Activated CD8-positive, alpha-beta memory T cell treated with anti-CD3 and anti-CD28 coated beads for 24 hours (primary cell): Measurements from ENCODE around the gene ANO9.

ENCODE experiments used
- DNase-seq: peaks from one replicate; pipeline ENCODE4 v3.0.0-alpha.2; 2020

ANO9 gene

DNA sequence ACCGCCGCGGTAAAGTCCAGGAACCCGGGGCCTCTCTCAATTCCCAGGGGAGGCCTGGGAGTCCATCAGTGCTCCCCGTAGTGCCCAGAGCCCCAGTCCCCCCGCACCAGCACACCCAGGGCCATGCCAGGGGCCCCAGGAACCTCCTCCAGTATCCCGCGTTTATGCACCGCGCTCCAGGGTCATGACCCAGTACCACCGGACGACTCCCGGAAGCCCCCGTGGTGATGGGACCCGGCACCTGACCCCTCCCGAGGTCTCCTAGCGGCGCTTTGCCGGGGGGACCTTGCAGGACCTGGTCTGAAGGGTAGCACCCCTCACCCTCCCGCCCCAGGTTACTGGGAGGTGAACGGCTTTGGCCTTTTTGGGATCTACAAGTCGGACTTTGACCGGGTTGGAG is 61.3 kb downstream of the ANO9 start:
- no peak for DNase-seq

DNA sequence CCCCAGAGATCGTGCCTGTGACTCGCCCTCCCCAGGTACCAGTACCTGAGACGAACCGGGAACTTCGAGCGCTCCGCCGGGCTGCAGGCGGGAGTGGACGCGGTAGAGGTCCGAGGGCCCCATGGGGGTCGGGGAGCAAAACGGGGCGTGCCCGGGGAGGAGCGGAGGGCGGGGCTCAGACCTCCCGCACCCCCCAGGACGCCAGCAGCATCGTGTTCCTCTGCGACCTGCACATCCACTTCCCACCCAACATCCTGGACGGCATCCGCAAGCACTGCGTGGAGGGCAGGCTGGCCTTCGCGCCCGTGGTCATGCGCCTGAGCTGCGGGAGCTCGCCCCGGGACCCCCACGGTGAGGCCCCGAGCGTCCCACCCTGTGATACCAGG is 61.7 kb downstream of the ANO9 start:
- no peak for DNase-seq

- no peak for DNase-seq
Observed at GRCh38 chr11:379205-380094, 62.4 kb downstream of the ANO9 start.

DNA sequence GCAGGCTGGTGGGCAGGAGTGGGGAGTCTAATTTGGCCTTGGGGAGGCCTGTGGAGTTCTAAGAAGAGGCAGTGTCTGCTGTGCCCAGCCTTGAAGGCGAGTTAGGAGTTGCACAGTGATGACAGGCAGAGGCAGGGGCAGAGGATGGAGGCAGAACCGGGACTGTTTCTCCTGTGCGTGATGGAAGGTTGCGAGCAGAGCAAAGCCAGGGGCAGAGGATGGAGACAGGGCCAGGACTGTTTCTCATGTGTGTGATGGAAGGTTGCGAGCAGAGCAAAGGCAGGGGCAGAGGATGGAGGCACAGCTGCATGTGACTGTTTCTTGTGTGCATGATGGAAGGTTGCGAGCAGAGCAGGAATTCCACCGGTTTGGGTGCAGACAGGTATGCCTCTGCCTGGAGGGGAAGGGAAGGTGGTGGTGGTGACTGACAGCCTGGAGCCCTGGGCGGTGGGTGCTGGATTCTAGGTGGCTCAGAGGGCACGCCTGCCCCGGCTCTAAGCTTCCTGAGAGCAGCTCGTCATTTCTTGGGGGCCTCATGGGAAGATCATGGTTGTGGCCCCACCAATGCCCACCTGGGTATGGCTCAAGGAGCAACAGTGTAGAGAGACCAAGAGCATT is 63.8 kb downstream of the ANO9 start:
- DNase-seq, result no peak

- no peak for DNase-seq
Observed at GRCh38 chr11:377174-377865, 64.5 kb downstream of the ANO9 start.

DNA sequence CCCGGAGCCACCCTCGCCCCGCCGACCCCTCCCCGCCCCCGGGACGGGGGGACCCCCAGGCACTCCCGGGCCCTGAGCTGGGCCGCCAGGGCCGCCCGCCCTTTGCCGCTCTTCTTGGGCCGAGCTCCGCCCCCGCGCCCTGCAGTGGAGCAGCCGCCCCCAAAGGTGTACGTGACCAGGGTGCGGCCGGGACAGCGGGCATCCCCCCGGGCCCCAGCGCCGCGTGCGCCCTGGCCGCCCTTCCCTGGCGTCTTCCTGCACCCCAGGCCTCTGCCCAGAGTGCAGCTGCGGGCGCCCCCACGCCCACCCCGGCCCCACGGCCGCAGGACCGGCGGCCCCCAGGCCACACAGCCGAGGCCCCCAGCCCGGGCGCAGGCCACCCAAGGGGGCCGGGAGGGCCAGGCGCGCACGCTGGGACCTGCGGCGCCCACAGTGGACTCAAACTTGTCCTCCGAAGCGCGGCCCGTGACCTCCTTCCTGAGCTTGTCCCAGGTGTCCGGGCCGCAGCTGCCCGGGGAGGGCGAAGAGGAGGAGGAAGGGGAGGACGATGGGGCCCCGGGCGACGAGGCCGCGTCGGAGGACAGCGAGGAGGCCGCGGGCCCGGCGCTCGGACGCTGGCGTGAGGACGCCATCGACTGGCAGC is 65.2 kb downstream of the ANO9 start:
- DNase-seq, result no peak

DNA sequence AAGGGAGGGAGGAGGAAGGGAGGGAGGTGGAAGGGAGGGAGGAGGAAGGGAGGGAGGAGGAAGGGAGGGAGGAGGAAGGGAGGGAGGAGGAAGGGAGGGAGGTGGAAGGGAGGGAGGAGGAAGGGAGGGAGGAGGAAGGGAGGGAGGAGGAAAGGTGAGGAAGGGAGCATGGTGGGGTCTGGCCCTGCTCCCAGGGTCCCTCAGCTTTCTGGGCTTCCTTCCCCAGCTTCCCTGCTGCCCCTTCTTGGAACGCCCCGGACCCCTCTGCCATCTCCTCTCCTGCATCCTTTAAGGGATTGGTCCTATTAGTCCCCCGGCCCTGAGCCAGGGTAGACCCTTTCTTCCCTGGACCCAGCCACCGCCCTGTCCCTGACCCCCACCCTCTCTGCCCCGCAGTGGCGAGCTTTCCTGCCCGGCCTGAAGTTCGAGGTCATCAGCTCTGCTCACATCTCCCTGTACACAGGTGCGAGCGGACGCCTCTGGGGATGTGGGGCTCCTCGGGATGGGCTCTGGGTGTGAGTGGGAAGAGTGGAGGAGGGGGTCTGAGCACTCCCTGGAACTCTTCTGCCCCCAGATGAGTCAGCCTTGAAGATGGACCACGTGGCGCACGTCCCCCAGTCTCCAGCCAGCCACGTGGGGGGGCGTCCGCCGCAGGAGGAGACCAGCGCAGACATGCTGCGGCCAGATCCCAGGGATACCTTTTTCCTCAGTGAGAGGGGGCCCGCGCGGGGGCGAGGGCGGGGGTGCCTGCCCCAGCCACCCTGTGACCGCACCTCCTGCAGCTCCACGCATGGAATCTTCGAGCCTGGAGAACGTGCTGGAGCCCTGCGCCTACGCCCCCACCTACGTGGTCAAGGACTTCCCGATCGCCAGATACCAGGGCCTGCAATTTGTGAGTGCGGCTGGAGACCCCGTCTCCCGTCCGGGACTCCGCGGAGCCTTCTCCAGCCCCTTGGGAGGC is 66.5 kb downstream of the ANO9 start:
- DNase-seq, result no peak

DNA sequence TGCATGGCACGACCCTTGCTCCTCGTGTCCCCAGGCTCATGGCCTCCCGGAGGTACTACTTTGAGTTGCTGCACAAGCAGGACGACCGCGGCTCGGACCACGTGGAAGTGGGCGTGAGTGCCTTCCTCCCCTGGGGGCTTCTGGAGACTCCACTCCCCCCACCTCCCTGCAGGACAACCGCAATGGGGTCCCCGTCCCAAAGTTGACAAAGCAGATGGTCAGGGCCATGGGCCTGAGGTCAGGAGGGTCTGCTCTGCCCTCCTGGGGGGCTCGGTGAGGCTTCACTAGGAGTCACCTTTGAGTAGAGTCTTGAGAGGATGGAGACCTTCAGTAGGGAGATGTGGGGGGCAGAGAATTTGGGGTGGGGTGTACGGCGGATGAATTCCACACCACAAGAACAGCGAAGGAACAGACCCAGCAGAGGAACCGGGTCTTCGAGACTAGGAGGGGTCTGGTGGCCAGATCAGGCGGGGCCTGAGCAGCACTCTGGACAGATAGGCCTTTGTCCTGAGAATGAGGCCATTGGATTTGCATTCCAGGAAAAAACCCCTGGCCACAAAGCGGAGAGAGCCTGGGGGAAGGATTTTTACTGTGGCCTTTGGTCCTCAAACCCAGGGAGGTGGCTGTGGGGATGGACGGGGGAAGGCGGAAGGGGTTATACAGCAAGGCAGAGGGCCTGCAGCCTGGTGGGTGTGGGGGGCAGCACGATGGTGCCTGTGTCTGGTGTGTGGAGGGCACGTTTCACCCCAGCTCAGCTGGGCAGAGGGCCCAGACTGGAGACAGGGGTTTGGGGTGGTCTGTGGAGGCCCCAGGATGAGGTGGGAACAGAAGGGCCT is 67.9 kb downstream of the ANO9 start:
- no peak for DNase-seq

GRCh38 chr11:372809-373715 is 68.7 kb downstream of the ANO9 start:
- no peak for DNase-seq

GRCh38 chr11:371716-372590 is 69.9 kb downstream of the ANO9 start:
- no peak for DNase-seq

GRCh38 chr11:371051-371450 is 70.8 kb downstream of the ANO9 start:
- DNase-seq, result no peak

DNA sequence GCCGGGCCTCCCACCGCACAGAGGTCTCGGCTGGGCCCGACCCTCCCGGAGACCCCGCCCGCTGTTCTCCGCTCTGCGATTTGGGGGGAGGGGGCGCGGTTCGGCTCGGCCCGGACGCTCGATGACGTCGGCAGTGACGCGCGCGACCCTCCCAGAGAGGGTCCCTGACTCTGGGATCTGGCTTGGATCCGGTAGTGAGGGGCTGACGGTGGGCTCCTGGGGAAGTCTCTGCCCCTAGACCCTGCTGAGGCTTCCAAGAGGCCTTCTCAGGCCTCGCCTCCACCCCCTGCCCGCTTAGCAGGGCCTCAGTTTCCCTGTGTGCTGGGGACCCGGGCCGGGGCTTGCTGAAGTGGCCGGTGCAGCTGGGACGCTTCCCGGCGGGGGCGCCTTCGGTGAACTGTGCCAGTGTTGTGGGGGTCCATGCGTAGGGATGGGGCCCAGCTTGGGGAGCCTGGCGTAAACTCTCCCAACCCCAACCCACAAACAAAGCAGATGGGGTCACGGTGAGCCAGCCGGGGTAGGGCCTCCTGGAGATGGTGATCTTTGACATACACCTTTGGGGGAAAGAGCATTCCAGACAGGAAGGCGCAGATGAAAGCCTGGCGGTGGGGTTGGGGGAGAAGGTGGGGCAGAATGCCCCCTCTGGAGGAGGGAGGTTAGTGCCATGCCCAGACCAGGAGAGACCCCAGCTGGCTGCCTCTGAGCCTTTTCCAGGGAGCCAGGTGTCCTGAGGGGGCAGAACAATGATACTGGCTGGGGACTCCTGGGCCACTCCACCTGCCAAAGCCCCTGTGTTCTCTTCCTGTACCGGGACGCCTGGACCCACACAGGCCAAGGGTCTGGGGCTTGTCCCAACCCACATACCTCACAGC is 71.5 kb downstream of the ANO9 start:
- no peak for DNase-seq

DNA sequence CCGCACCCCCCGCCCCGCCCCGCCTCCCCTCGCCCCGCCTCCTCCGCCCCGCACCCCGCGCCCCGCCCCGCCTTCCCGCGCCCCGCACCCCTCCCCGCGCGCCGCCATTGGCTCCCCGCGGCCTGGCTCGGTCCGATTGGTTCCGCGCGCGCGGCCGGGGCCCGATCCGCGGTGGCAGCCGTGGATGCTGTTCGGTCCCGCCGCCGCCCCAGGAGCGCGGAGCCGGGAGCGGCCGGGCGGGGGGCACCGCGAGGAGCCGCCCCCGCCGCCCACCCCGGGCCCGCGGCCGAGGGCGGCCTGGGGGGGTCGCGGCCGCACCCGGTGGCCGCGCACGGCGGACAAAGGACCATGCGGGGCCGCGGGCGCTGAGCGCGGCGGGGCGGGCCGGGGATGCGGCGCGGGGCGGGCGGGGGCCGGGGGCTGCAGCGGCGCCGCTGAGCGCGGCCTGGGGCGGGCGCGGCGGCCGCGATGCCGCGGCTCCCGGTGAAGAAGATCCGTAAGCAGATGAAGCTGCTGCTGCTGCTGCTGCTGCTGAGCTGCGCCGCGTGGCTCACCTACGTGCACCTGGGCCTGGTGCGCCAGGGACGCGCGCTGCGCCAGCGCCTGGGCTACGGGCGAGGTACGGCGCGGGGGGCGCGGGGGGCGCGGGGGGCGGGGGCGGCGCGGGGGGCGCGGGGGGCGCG is 72.3 kb downstream of the ANO9 start, which contains the start of gene B4GALNT4:
TSS of gene B4GALNT4 (plus strand) at position 164 of the 683 bp plus-strand sequence. CDS start at position 469, 305 bp downstream.
- no peak for DNase-seq

DNA sequence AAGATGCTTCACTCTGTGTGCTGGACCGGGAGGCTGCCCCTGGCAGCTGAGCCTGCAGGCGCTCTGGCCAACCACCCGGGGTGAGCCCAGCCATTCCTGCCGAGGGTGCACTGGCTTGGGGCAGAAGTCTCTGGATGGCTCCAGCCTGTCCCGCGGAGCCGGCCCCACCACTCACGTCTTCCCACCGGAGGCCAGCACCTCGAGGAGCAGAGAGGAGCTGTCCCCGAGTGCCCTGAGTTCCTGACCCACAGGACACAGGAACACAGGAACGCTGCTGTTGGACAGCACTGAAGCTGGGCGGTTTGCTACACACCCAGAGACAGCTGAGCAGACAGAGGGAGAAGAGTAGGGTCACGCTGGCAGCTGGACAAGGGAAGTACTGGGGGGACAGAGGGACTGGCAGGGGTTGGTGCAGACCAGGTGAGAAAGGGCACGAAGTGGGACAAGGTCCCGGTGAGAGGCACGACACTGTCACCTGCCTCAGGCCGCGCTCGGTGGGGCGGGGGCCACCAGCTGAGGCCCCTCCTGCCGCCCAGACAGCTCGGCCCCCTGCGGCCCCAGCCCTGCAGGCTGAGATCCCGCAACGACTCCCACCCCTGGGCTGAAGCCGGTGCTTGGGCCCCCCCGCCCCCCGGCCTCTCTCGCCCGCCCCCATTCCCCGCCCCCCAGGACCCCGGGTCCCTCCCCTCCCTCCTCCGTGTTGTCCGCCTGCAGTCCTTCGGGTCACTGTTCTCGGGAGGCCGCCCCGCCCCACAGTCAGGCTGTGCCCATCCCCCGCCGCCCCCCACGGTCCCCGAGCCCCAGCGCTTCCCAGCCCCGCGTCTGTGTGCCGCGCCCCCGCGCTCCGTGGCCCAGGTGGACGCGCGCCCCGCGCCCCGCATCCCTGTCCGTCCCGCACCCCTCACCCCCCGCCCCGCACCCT is 73.1 kb downstream of the ANO9 start:
- no peak for DNase-seq

DNA sequence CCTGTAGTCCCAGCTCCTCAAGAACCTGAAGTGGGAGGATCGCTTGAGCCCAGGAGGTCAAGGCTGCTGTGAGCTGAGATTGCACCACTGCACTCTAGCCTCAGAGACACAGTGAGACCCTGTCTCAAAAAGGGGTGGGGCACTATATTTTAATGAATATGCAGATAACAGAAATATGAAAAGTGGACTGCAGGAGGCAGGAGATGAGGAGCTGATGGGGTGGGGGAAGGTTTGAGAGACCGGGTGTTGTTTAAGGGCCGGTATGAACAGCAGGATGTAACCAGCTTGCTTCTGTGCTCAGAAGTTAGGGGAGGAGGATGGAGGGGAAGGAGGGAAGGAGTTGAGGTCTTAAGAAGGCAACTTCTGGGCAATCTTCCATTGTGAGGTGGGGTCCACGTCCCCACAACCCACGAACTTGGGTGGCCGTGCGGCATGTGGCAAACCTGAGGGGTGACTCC is 73.8 kb downstream of the ANO9 start:
- no peak for DNase-seq
